ENCODE measurements around the gene HJURP.
A peak's percentile ranks its signal among the peaks of the same experiment; 100 is the strongest.

Gene HJURP

GRCh38 chr2:233857511-233858141, 3.3 kb upstream of the HJURP start:
- TF ChIP-seq CTCF (IDR thresholded peaks at IDR 0.05; ENCODE audit: low read depth, low read length, missing control alignments) = peak; percentile 82
- no peak for DNase-seq (ENCODE audit: extremely low read depth, low read depth)
- H3K4me3 ChIP-seq (replicated peaks; ENCODE audit: low read depth, low read length) = no peak overlapping the region

GRCh38 chr2:233856184-233856583, 1.8 kb upstream of the HJURP start:
- no peak for DNase-seq (ENCODE audit: extremely low read depth, low read depth)
- H3K4me3 ChIP-seq (replicated peaks; ENCODE audit: low read depth, low read length) = no peak overlapping the region
- no peak for TF ChIP-seq CTCF (IDR thresholded peaks at IDR 0.05; ENCODE audit: low read depth, low read length, missing control alignments)

GRCh38 chr2:233855345-233855744, 1.0 kb upstream of the HJURP start:
- no peak for DNase-seq (ENCODE audit: extremely low read depth, low read depth)
- no peak overlapping the region for H3K4me3 ChIP-seq (replicated peaks; ENCODE audit: low read depth, low read length)
- TF ChIP-seq CTCF (IDR thresholded peaks at IDR 0.05; ENCODE audit: low read depth, low read length, missing control alignments) = no peak

GRCh38 chr2:233853883-233854240, 473 bp downstream of the HJURP start:
- DNase-seq (ENCODE audit: extremely low read depth, low read depth) = no peak
- no peak for TF ChIP-seq CTCF (IDR thresholded peaks at IDR 0.05; ENCODE audit: low read depth, low read length, missing control alignments)
- H3K4me3 ChIP-seq (replicated peaks; ENCODE audit: low read depth, low read length) = peak overlapping the region; percentile 88

GRCh38 chr2:233853353-233853752, 982 bp downstream of the HJURP start:
- DNase-seq (ENCODE audit: extremely low read depth, low read depth) = no peak
- TF ChIP-seq CTCF (IDR thresholded peaks at IDR 0.05; ENCODE audit: low read depth, low read length, missing control alignments) = no peak
- peak overlapping the region; percentile 88 for H3K4me3 ChIP-seq (replicated peaks; ENCODE audit: low read depth, low read length)

GRCh38 chr2:233852056-233852455, 2.3 kb downstream of the HJURP start:
- DNase-seq (ENCODE audit: extremely low read depth, low read depth) = no peak

More at GRCh38 chr2:233852056-233852455, 2.3 kb downstream of the HJURP start:
- no peak for TF ChIP-seq CTCF (IDR thresholded peaks at IDR 0.05; ENCODE audit: low read depth, low read length, missing control alignments)
- peak overlapping the region; percentile 88 for H3K4me3 ChIP-seq (replicated peaks; ENCODE audit: low read depth, low read length)

Measured in HFF-Myc (cell line).